HG02973 (cell line): ENCODE data around the gene NBPF10.
"Not testable (repeated sequence)": the region's sequence is repeated elsewhere in the genome, so short reads cannot be mapped to it uniquely, and the experiment has no call there.

Experiments used
- ATAC-seq: cut with Tn5 transposase; IDR thresholded peaks from one replicate; pipeline ENCODE4 v1.9.1; 2021; ENCODE audit warnings: moderate library complexity; ENCODE audit not compliant: unreplicated experiment

Gene NBPF10

GRCh38 chr1:146144465-146144864 lies at the start of gene NBPF10:
Gene NBPF10, minus strand, starts transcription at chr1:146144804. Its CDS starts 35 bp downstream, at chr1:146144769.
- ATAC-seq, result not testable (repeated sequence)

DNA sequence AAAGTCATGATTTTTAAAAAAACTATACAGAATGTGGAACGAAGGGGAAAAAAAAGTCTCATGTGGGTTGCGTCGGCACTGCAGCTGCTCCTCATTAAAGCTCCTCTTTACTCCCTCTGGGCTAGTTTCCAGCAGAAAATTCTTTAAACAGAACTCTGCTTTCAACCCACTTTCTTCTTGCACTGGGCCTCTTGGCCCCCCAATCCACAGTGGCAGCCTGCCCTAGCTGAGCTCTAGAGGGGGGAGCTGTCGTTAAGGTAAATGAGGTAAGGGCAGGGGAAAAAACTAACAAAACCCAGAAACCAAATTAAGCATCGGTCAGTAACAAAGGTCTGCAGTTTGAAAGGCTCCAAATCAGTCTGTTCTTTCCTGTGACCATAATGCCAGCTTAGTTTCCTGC lies 29.9 kb upstream of the NBPF10 start:
- ATAC-seq, result not testable (repeated sequence)

- not testable (repeated sequence) for ATAC-seq
Observed at GRCh38 chr1:146167740-146168139, 23.1 kb upstream of the NBPF10 start.

GRCh38 chr1:146167273-146167672 lies 22.7 kb upstream of the NBPF10 start:
- not testable (repeated sequence) for ATAC-seq
